Measurements from ENCODE around the gene PKDCC.

Gene PKDCC, protein sequence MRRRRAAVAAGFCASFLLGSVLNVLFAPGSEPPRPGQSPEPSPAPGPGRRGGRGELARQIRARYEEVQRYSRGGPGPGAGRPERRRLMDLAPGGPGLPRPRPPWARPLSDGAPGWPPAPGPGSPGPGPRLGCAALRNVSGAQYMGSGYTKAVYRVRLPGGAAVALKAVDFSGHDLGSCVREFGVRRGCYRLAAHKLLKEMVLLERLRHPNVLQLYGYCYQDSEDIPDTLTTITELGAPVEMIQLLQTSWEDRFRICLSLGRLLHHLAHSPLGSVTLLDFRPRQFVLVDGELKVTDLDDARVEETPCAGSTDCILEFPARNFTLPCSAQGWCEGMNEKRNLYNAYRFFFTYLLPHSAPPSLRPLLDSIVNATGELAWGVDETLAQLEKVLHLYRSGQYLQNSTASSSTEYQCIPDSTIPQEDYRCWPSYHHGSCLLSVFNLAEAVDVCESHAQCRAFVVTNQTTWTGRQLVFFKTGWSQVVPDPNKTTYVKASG
- 0 to 0.12 (median 0) reads per million in 4 donors for total RNA-seq

DNA sequence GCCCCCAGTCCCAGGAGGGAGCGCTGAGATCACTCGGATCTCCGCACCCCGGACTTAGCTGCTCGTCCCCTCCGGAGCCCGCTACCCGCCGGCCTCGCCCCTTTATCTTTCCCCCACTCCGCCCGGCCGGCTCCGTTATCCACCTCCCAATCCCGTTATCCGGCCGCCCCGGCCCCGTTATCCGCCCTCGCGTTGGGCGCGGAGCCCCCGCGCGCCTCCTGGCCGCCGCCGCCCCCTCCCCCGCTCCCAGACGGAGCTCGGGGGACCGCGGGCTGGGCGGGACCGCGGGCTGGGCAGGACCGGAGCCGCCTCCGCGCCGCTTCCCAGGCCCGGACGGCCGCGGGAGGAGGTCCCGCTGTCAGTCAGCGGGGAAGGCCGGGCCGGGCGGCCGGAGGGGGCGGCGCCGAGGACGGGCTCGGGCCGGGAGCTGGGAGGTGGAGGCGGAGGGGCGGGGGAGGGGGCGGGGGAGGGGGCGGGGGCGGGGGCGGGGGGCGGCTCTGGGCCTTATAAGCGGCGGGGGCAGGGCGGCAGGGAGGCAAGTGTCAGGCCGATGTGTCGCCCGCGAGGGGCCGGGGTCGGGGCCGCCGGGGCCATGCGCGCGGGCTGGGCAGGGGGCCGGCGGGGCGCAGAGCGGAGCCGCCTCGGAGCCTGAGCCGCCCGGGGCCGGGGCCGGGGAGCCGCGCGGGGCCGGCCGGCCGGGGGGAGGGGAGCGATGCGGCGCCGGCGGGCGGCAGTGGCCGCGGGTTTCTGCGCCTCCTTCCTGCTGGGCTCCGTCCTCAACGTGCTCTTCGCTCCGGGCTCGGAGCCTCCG is at the start of gene PKDCC:
Gene PKDCC, plus strand, starts transcription at position 534 of the 811 bp plus-strand sequence. Its CDS starts 179 bp downstream, at position 713.
- peak in 1 of 5 donors; percentile 26 for DNase-seq

DNA sequence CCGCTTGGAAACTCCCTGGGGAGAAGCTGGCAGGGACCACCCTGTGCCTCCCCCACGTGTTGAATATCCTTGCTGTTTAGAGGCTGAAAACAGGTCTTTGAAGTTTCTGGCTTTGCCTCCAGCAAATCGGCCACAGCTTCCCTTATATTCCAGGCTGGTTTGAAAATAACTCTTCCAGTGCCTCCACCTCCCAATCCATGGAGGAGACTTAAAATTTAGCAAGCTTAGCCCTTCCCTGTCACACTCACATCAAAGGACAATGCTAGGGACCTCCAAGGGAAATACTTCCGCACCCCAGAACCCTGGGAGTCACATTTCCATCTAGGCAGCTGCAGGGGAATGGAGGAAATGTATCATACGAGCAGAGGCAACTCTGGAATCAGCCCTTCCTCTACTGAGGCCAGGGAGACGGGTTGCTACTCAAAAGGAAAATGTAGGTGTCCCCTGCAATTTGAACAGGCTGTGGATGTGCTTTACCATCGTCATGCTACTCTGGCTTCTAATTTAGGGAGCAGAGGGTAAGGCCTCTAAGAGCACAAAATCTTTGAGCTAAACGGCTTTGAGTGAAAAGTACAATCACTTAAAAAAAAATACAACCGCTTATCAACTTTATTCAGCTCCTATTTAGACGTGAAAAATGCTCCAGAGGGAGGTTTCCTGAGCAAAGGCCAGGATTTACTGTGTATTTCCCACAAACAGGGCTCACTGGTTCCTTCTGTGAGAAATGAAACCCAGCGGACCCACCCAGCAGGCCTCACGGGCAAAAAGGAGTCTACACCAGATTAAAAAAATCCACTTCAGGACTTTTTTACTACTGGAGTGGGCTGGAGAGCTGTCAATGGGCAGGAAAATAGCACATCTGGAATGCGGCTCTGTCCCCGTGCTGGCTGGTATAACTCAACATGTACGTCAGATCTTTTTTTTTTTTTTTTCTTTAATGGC is 49.4 kb upstream of the PKDCC start:
- no peak for DNase-seq

DNA sequence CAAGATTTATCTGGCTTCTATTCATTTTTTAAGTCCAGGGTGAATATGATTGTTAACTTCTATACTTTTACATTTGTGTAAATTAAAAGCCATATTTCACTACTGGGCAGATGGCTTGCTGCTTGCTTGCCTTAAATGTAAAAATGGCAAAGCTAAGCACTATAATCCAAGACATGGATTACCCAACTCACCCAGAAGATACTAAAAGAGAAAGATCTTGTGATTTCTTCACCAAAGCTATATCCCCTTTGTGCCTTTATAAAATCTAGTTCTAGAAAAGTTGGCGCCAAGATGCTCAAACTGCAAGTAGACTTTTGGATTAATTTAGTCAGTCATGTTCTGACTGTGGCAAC is 48.7 kb upstream of the PKDCC start:
- DNase-seq, result no peak

DNA sequence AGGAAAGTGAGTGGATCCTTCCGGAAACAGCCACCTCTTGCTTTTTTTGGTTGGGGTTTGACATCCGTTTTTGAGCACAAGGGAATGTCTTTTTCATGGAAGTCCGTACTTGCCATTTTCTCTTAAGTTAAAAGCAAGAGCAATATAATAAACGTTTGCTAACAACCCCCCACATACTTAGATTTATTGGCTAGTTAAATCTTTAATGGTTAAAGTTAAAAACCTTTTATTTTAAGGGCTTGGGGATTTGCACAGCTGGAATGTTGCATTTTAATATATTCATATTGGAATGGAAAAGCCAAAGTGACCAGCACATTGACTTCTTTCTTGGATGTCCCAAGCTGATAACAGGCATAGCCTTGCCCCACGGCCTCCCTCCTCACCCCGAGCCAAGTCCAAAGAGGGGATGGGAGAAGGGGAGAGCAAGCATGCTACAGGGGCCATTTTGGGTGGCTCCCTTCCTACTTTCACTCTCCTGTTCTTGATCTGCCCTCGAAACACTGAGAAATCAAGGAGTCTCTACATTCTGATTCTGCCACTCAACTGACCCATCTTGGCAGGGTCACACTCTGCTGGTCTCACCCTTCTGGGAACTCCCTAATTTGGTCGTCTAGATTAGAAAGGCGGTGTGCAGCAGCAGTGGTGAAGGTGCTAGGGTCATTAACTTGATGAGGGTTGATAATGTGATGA is 48.1 kb upstream of the PKDCC start:
- DNase-seq, result no peak

DNA sequence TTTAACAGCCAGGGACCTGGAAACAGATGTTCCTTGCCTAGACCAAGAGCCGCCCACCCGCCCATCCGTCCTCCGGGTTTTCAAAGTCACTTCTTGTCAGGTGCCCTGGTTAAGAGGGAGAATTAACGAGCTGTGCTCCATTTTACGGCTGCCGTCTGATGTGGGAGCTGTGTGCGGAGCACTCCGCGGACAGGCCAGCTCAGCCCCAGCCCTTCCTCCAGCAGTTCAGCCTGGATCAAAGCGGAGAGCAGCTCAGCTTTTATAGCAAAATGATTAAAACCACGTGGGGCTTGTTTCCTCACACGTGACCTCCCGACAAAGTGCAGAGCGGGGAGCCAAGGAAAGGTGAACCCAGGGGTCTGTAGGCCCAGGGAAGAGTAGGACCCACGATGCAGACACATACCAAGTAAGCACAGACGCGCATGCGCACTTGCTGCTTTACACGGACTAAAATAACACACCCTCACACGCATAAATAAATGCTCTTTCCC is 46.1 kb upstream of the PKDCC start:
- DNase-seq, result no peak

DNA sequence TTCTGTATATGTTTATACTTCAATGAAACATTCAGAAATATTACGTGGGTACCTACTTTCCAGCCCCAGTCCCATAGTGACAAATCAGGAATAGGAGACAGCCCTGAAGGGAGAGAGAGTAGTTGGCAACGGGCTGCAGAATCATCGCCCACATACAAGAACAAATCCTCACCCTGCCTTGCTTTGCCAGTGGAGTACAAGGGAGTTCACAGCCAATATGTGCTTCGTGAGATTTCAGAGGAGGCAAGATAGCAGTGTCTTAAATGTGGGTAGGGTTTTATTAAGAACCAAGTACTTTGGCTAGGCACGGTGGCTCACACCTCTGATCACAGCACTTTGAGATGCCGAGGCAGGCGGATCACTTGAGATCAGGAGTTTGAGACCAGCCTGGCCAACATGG is 40.3 kb upstream of the PKDCC start:
- no peak for DNase-seq

DNA sequence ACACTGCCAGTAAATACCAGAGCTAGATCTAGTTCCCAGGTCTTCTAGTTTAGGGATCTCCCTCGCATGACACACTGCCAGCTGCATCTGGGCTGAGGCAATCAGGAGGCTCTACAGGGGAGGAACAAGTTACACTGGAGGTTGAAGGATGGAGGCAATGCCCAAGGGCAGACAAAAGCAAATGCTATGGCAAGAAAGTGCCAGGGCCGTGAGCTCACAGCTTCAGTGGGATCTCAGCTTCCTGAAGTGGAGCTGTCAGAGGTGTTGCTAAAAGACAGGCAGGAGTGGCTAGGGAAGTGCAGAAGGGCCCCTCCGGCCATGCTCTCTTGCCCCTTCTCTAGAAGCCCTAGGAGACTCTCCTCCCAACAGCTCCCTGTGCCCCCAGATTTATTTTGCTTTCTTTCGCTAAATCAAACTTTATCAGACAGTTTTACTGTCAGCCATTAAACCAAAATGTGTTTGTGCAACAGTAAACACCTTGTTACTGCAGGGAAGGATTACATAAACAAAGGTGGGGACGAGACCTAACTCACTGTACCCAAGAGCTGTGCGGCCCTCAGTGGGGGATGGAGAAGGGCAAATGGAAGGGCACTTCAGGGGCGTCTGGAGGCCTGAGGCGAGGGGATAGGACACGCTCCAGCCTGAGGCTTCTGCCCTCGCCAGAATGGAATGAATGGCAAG is 39.4 kb upstream of the PKDCC start:
- DNase-seq, result no peak

DNA sequence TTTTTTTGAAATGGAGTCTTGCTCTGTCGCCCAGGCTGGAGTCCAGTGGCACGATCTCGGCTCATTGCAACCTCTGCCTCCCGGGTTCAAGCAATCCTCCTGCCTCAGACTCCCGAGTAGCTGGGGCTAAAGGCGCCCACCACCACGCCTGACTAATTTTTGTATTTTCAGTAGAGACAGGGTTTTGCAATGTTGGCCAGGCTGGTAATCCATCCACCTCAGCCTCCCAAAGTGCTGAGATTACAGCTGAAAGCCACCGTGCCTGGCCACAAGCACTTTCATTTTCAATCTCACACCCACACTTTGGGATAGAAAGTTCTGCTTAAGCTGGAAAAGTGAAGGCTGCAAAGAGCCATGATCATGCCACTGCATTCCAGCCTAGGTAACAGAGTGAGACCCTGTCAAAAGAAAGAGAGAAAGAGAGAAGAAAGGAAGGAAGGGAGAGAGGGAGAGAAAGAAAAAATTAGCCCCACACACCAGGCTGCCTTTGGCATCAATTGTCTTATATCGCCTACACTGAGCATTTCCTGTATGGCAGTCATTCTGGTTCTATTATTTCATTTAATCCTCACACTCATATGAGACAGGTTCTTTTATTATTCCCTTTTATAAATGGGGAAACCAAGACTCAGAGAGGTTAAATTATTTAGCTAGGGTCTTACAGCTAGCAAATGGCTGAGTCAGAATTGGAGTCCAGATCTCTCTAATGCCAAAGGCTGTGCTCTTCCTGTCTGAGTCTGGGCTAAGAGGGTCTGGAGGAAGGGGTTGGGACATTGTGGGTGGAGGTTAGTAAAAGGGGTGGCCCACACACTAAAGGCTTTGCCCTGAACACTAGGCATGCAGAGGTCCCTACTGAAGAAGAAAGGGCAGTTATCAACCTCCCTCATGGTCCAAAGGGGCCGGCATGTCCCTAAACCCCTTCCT is 37.9 kb upstream of the PKDCC start:
- peak in 1 of 5 donors; percentile 10 for DNase-seq

DNA sequence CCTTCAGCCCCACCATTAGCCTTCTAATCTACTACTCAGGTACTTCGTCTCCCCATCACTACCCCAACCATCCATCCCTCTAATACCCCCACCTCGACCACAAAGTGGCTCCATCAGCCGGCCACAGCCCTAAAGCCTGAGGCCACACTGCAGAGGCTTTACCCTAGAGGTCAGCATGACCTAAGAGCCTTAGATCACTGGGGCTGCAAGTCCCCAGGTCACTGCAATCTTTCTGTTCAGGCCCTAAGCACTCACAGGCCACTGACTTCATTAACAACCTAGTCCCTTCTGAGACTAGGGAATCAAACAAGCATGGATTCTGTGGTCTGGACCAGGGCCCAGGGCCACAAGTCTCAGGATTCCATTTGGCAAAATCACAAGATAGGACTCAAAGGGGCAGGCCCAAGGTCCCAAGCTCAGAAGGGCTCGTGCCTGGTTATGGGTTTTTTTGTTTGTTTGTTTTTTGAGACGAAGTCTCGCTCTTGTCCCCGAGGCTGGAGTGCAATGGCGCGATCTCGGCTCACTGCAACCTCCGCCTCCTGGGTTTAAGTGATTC is 37.0 kb upstream of the PKDCC start:
- no peak for DNase-seq

DNA sequence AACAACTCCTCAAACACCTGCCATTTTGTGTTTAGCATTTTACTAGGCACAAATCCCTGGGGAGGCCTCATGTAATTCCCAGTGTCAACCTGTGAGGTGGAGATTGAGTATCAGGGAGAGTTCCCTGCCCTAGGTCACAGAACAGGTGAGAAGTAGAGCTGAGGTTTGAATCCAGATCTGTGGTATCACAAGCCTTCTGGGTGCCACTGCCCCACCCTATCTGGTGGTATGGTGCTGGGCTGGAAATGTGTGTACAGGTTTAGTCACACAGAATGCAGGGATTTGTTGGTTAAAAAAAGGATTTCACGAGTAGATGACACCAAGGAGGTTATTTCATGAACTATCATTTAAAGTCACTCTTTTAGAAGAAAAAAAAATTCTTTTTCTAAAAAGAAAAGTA is 35.7 kb upstream of the PKDCC start:
- no peak for DNase-seq

DNA sequence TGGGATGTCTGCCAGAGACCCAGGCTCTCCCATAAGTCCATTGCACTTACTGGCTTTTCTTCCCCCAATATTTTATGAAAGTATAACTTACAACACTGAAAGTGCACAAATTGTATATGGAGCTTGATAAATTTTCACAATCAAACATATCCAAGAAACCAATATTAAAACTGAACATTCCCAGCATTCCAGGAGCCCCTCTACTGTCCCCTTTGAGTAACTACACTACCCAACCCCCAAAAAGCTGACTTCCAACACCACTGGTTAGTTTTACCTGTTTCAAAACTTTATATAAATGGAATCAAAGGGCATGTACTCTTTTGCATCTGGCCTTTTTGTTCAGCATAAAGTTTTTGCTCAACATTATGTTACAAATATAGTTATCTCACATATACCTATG is 35.2 kb upstream of the PKDCC start:
- no peak for DNase-seq

DNA sequence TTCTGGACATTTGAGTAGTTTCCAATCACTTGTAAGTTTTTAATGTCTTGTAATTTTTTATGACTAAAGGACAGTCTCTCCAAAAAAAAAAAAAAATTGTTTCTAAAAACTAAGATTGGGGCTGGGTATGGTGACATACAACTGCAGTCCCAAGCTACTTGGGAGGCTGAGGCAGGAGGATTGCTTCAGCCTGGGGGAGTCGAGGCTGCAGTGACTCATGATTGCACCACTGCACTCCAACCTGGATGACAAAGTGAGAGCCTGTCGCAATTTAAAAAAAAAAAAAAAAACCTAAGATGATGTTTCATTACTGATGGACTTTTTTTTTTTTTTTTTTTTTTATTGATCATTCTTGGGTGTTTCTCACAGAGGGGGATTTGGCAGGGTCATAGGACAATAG is 34.4 kb upstream of the PKDCC start:
- no peak for DNase-seq

DNA sequence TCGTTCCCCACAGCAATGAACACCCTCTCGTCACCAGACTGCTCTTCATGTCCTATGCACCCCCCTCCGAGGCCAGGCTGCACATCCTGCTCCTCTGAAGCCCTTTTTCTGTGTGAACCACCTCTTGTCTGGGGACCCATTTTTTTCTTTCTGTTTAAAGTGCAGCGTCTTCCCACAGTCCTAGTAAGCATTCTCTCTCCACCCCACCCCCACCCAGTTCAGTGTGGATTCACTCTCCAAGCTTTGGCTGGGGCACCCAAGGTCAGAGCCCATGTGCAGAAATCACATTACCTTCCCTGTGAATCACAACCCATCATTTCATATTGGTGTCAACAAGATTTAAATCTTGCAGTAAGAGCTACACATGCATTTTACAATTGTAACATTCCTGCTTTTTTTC is 26.4 kb upstream of the PKDCC start:
- no peak for DNase-seq

DNA sequence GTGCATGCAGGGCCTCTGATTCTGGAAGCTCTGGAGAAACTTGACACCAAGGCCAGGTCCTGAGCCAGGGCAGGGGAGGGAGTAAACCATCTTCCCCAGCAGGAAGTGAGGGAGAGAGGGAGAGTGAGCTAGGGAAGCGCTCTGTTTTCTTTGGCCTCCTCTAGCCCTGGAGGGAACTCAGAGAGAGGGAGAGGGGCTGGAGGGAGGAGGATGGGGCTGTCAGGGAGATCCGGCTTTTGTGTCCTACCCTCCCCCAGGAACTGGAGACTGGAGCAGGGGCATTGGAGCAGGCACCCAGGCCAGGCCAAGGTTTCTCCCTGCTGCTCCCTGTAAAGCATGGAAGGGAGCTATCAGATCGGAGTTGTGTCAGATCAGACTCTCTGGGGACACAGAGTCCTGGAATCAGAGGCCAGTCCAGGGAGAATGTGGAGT is 22.7 kb upstream of the PKDCC start:
- no peak for DNase-seq

DNA sequence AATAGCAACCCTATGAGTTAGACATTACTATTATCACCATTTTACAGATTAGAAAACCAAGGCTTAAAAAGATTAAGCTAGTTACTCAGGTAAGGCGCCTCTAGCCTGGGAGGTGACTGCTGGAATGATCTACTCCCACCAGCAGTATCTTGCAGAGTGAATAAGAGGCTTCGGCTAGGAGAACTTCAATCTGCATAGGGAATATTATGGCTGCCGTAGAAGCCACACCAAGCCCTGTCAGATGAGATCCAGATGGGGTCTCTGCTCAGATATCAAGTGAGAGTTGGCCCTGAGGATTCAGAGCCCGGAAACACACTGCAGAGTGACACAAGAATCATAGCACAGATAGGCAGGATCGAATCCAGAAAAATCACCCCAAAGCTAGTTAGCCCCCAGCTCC is 21.5 kb upstream of the PKDCC start:
- no peak for DNase-seq

DNA sequence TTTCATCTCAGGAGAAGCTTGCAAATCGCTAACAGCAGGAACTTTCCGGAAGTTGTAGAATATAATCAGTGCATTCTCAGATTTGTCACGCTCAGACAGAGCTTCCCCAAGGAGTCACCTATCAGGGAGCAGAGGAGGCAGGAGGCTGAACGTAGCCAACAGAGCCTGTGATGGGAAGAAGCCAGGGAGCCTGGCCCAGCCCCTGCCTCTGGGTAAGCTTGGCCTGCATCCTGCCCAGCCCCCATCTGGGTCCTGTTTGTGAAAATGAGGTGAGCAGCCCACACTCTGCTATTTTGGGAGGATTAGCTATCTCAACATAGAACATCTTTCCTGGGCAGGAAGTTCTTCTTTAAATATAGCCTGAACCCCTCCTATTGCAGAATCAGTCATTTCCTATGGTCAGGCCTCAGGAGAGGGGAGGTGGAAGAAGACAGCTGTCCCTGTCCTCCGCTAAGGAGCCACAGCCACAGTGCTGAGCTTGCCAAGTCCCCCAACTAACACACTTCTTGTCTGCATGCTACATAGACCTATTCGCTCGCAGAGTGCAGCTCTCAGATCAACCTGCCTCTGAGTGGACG is 19.2 kb upstream of the PKDCC start:
- no peak for DNase-seq

DNA sequence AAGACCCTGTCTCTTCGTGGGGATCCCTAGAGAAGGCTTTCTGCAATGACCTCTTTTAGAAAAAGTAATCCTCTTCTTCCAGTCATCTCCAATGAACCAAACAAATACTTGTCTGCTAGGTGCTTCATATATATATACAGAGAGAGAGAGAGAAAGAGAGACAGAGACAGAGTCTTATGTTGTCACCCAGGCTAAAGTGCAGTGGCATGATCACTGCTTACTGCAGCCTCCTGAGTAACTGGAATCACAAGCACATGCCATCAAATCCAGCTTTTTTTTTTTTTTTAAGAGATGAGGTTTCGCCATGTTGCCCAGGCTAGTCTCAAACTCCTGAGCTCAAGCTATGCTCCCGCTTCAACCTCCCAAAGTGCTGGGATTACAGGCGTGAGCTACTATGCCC is 18.6 kb upstream of the PKDCC start:
- no peak for DNase-seq

DNA sequence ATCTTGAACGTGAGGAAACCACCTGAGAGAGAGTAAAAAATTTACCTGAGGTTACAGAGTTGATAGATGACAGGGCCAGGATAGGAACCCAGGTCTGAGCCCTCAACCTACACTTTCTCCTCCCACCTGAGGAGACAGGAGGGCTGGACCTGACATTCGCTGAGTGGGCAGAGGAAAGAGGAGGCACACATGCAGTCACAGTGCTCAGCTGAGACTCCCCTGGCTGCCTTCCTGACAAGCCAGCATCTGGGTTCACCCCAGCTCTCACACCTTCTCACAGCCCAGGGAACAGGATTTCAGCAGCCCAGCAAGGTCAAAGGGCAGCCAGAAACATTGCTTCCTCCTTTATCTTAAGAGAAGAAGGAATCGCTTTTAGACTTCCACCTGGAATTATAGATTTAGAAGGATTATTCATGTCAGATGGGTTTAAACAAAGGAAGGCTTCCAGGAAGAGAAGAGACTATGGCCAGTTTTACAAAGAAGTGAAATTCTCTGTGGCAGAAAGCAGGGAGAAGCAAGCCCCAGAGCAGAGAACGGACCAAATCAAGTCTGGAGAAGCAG is 18.1 kb upstream of the PKDCC start:
- DNase-seq, result no peak

DNA sequence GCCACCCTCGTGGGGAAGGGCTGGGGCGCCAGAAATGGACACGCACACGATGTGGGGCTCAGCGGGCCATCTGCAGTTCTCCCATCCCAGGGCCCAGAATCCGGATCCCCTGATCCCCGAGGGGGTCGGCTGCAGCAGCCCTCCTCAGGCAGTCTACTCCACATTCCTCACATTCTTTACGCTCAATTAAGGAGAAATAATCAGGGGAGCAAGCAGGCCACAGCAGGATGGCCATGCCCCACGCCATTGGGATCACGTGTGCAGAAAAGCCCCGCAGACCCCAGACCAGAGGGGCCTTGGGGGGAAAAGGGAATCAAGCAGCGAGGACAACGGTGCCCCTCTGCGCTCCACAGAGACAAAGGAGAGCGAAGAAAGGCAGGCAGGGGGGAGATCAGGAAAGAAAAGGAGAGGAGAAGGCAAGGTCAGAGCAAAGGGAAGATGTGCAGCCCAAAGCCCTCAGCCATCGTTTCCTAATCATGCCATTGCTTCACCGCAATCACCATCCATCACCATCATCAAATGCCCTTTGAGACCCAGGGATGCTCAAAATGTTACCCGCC is 17.5 kb upstream of the PKDCC start:
- no peak for DNase-seq
